Measurements from ENCODE around the gene INPP5D. TPM values are rescaled to one million over a fixed set of nuclear protein-coding genes. Genes with fewer than 3 reads are reported as not detected.

INPP5D gene
- polyA plus RNA-seq, 1 of the 3 experiments (the other 2 are of a cell fraction) = 1.3 TPM

GRCh38 chr2:233048569-233049193 lies 11.5 kb upstream of the INPP5D start:
- no peaks in the 10 kb centered on the region for H3K79me2 ChIP-seq (ENCODE audit: insufficient read depth)
- H3K9me2 ChIP-seq = no peaks in the 10 kb centered on the region
- no peak overlapping the region for H2AFZ ChIP-seq (ENCODE audit: low read depth)
- no peaks in the 10 kb centered on the region for H3K36me3 ChIP-seq (replicated peaks in 1 of 2; ENCODE audit: control insufficient read depth in 1 of 2, insufficient read depth in 2 of 2, low read length in 1 of 2)
- H3K4me2 ChIP-seq = no peak overlapping the region
- no peak overlapping the region for H3K27ac ChIP-seq (ENCODE audit: low read depth in 2 of 2, low read length in 1 of 2)
- H3K4me1 ChIP-seq (ENCODE audit: control insufficient read depth in 1 of 2, insufficient read depth in 2 of 2, low read depth in 1 of 2, low read length in 1 of 2) = no peaks in the 10 kb centered on the region
- no peaks in the 10 kb centered on the region for H3K9me3 ChIP-seq
- ChIA-PET CTCF (interaction anchor here (1.4 to 1.9 kb wide), 2 partner anchors 12 to 20 kb away, joined by 4 read pairs; no protein-coding TSS in a partner anchor), POLR2A (no interaction called here)
- 62% methylated on average over 10 of the region's 10 CpGs for WGBS (ENCODE audit: low lambda C conversion rate)
- no peak overlapping the region for H3K4me3 ChIP-seq (ENCODE audit: low read depth in 2 of 2, low read length in 1 of 2)
- H3K9ac ChIP-seq = no peak overlapping the region
- no peaks in the 10 kb centered on the region; the same call in 1 of the 2 replicates for H3K27me3 ChIP-seq (ENCODE audit: insufficient read depth)
- no peak for DNase-seq
- TF ChIP-seq FOXM1 (IDR thresholded peaks at IDR 0.05; ENCODE audit: low read depth) (no peak), NFIC (IDR thresholded peaks at IDR 0.05; ENCODE audit: borderline replicate concordance) (no peak), MXI1 (IDR thresholded peaks at IDR 0.05; ENCODE audit: low read depth, low read length) (no peak), SMC3 (IDR thresholded peaks at IDR 0.05; ENCODE audit: low read depth, low read length) (no peak), RFX5 (IDR thresholded peaks at IDR 0.05; ENCODE audit: low read length) (no peak), RAD21 (IDR thresholded peaks at IDR 0.05; ENCODE audit: low read length) (no peak), RXRA (IDR thresholded peaks at IDR 0.05; ENCODE audit: borderline replicate concordance, low read depth) (no peak), USF2 (IDR thresholded peaks at IDR 0.05; ENCODE audit: borderline replicate concordance, low read depth, low read length) (no peak), PBX3 (IDR thresholded peaks at IDR 0.05) (no peak), TAF1 (IDR thresholded peaks at IDR 0.05; ENCODE audit: borderline replicate concordance, low read depth, low read length) (no peak), RCOR1 (IDR thresholded peaks at IDR 0.05; ENCODE audit: low read length) (no peak), TEAD4 (IDR thresholded peaks at IDR 0.05; ENCODE audit: borderline replicate concordance, insufficient read depth) (no peak)
- H4K20me1 ChIP-seq (ENCODE audit: insufficient read depth) = no peaks in the 10 kb centered on the region
- no peaks in the 10 kb centered on the region for H3F3A ChIP-seq (replicated peaks; ENCODE audit: insufficient read depth)

- DNase-seq = no peak
- Histone ChIP-seq H3K4me2 (no peak overlapping the region), H3K9me3 (no peaks in the 10 kb centered on the region), H3K9me2 (no peaks in the 10 kb centered on the region), H3K9ac (no peak overlapping the region), H3K79me2 (ENCODE audit: insufficient read depth) (no peaks in the 10 kb centered on the region), H4K20me1 (ENCODE audit: insufficient read depth) (no peaks in the 10 kb centered on the region), H3K27ac (ENCODE audit: low read depth in 2 of 2, low read length in 1 of 2) (no peak overlapping the region), H3K27me3 (ENCODE audit: insufficient read depth) (no peaks in the 10 kb centered on the region; the same call in 1 of the 2 replicates), H3K4me3 (ENCODE audit: low read depth in 2 of 2, low read length in 1 of 2) (no peak overlapping the region), H3K36me3 (replicated peaks in 1 of 2; ENCODE audit: control insufficient read depth in 1 of 2, insufficient read depth in 2 of 2, low read length in 1 of 2) (no peaks in the 10 kb centered on the region), H2AFZ (ENCODE audit: low read depth) (no peak overlapping the region), H3F3A (replicated peaks; ENCODE audit: insufficient read depth) (no peaks in the 10 kb centered on the region), H3K4me1 (ENCODE audit: control insufficient read depth in 1 of 2, insufficient read depth in 2 of 2, low read depth in 1 of 2, low read length in 1 of 2) (peaks cover 0 to 2% of the 10 kb centered on the region in 2 experiments; a peak in 1 of 4 replicates)
- POLR2A ChIA-PET = no interaction called here
- CTCF ChIA-PET = interaction anchor here (0.9 to 1.4 kb wide), 2 partner anchors 12 to 401 kb away, joined by 3 to 4 read pairs; no protein-coding TSS in a partner anchor
- 46% methylated on average over 4 of the region's 4 CpGs for WGBS (ENCODE audit: low lambda C conversion rate)
- TF ChIP-seq YY1 (IDR thresholded peaks at IDR 0.05; ENCODE audit: low read depth) = no peak
- TF ChIP-seq RXRA (IDR thresholded peaks at IDR 0.05; ENCODE audit: borderline replicate concordance, low read depth) = no peak
- no peak for TF ChIP-seq GATA2 (CRISPR knock-in tag; IDR thresholded peaks at IDR 0.05)
- no peak for TF ChIP-seq ZBTB33 (IDR thresholded peaks at IDR 0.05; ENCODE audit: borderline replicate concordance, low read depth)
- no peak for TF ChIP-seq GABPA (IDR thresholded peaks at IDR 0.05; ENCODE audit: low read depth)
These were observed 10.9 kb upstream of the INPP5D start for GRCh38 chr2:233049194-233049761.
